BJ (cell line): ENCODE measurements around the gene ALG8. TPM values are rescaled to one million over a fixed set of nuclear protein-coding genes. Genes with fewer than 3 reads are reported as not detected.

ENCODE experiments used
- CTCF ChIA-PET: fragments of 350-600 bp; formaldehyde crosslinking; extraction: SDS; loops from one replicate; lab custom pipeline; 2021; ENCODE audit warnings: antibody characterized with exemption, inconsistent platforms; lab: Yijun Ruan, JAX
- POLR2A ChIA-PET: fragments of 300-600 bp; sonication (Branson Sonifier 250); formaldehyde crosslinking; extraction: SDS; loops from one replicate; lab custom pipeline; 2021; ENCODE audit warnings: antibody characterized with exemption; lab: Charles Lee
- DNase-seq: peaks from one replicate; pipeline ENCODE4 v3.0.0-alpha.2; 2011; ENCODE audit warnings: low read depth
- H3K27me3 ChIP-seq: 2 replicates; pipeline ENCODE4 v1.6.0; 2011; ENCODE audit warnings: low read length; ENCODE audit not compliant: control insufficient read depth, insufficient read depth
- H3K36me3 ChIP-seq: 2 replicates; pipeline ENCODE4 v1.5.1; 2011; ENCODE audit warnings: low read length; ENCODE audit not compliant: control insufficient read depth, insufficient read depth
- H3K4me3 ChIP-seq: 2 replicates; pipeline ENCODE4 v1.5.1; 2011; ENCODE audit warnings: low read depth, mild to moderate bottlenecking, control low read depth, low read length
- CTCF ChIP-seq: IDR thresholded peaks from 2 replicates; pipeline ENCODE4 v1.5.1; 2011; ENCODE audit warnings: low read depth, mild to moderate bottlenecking, control low read depth, inconsistent platforms, low read length, moderate library complexity; ENCODE audit not compliant: insufficient read depth
- polyA plus RNA-seq: library from polyadenylated mRNA; depleted of rRNA; stranded (reverse); fragments of >200 nt; gene quantifications from 2 replicates; pipeline ENCODE4 v1.2.3, GENCODE V29; 2011

The ALG8 gene
- polyA plus RNA-seq, 1 experiment, result 33.9 TPM

DNA sequence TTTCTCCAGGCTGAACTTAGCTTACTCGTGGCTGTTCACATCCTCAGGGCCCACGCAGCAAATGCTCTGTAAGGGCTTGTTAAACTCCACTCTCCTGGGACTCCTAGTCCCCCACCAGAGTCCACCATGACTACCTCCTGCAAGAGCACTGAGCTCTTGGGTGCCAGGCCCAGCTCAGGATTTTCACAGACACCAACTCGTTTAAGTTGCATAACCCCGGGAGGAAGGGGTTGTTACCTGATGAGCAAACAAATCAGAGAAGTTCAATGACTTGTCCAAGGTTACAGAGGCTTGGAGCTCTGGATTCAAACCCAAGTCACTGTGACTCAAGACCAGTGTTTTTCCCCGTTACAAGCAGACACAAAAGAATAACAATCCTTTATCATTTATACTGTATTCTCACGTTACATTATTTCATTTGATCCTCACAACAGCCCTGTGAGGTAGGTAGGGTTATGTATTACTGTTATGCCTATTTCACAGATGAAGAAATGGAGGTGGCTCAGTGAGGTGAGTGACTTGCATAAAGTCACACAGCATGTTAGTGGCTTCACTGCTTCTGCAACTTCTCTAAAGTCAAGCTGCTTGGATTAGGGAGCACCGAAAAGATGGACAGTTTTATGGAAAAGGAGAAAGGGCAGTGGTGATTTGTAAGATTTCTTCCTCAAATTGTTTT, 31.6 kb upstream of the ALG8 start:
- Histone ChIP-seq H3K27me3 (no peaks in the 10 kb centered on the region), H3K4me3 (no peak overlapping the region), H3K36me3 (peaks cover 11% of the 10 kb centered on the region)
- DNase-seq, result no peak
- CTCF ChIA-PET, result interaction anchor here (0.9 kb wide), 1 partner anchor 17 kb away, joined by 4 read pairs; no protein-coding TSS in a partner anchor
- POLR2A ChIA-PET, result no interaction called here
- no peak for TF ChIP-seq CTCF

GRCh38 chr11:78170413-78170812, 31.0 kb upstream of the ALG8 start:
- TF ChIP-seq CTCF, result no peak
- Histone ChIP-seq H3K4me3 (no peak overlapping the region), H3K27me3 (no peaks in the 10 kb centered on the region), H3K36me3 (peaks cover 11% of the 10 kb centered on the region)
- POLR2A ChIA-PET, result no interaction called here
- CTCF ChIA-PET, result interaction anchor here (0.9 kb wide), 1 partner anchor 17 kb away, joined by 4 read pairs; no protein-coding TSS in a partner anchor
- no peak for DNase-seq

DNA sequence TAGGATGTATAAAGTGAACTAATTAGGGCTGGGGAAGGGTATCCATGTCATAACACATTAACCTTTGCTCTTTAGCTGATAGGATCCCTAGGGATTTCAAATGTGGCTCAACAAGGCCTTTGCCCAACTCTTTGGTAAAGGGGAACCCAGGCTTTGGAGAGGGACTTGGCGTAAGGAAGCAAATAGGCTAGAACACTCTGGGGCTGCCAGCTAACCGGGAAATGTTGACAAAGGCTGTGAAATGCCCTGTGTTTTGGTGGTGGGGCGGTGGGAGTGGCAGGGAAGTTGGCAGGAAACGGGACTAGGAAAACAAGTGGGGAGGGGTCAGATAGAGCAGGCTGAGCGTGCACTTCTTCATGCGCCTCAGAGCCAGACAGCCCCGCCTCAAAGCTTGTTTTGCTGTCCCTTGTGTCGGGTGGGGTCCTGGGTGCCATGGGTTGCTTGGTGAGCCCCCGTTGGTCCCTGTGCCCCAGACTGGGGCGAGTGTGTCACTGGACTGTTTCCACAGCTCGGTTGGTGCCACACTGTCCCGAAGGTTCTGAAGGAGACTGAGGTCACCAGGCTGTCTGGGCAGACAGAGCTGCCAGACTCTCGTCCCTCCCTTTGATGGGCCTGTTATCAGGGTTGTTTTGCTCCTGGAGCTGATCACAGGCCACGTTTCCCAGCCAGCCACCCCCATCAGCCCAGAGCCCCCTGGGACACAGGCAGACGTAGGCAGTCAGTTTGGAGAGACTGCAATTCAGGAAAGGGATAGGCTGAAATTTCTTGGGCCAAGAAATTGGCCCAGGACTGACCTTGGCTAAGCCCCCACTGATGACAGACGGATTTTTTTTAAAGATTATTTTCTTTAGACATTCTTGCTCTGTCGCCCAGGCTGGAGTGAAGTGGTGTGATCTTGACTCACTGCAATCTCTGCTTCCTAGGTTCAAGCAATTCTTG, 29.4 kb upstream of the ALG8 start:
- ChIA-PET CTCF (interaction anchor here (1.4 kb wide), 1 partner anchor 25 kb away, joined by 3 read pairs; no protein-coding TSS in a partner anchor), POLR2A (no interaction called here)
- DNase-seq, result peak; percentile 4
- H3K36me3 ChIP-seq, result peaks cover 6% of the 10 kb centered on the region
- no peak overlapping the region for H3K4me3 ChIP-seq
- no peak for TF ChIP-seq CTCF
- H3K27me3 ChIP-seq, result no peaks in the 10 kb centered on the region

DNA sequence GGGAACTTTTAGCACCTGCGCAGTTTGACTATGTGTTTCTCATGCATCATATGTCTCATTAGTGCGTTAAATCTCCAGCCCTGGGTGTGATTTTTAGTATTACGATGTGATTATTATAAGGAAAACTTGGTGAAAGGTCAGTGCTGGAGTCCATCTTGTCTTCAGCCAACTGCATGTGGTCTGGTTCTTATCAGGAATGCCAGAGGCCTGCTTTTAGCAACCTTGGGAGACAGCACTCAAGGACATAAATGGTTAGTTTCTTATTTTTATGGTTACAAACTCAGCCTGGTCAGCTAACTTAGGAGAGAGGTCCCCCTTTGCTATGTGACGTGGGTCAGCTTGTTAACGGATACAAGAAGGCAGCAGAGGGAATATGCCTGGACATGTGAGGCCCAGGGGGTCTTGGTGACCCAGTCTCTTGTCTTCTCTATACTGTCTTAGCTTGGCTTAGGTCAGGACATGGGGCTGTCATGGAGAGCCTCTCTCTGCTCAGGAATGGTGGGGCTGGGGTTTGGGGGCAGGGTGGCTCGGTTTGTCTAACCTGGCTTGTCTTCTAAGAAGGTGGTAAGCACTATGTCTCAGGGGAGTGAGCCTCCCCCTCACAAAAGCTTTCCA, 27.5 kb upstream of the ALG8 start:
- ChIA-PET POLR2A (interaction anchor here (0.6 kb wide), 2 partner anchors 127 to 1021 kb away, joined by 4 to 6 read pairs; no protein-coding TSS in a partner anchor), CTCF (no interaction called here)
- Histone ChIP-seq H3K27me3 (no peaks in the 10 kb centered on the region), H3K36me3 (peaks cover under 1% of the 10 kb centered on the region), H3K4me3 (no peak overlapping the region)
- no peak for TF ChIP-seq CTCF
- DNase-seq, result no peak
